Measurements from ENCODE around the gene ADGRG6. TPM values are rescaled to one million over a fixed set of nuclear protein-coding genes. Genes with fewer than 3 reads are reported as not detected.

The ADGRG6 gene
- total RNA-seq, 1 experiment from 2014 or later = 0.49 TPM

DNA sequence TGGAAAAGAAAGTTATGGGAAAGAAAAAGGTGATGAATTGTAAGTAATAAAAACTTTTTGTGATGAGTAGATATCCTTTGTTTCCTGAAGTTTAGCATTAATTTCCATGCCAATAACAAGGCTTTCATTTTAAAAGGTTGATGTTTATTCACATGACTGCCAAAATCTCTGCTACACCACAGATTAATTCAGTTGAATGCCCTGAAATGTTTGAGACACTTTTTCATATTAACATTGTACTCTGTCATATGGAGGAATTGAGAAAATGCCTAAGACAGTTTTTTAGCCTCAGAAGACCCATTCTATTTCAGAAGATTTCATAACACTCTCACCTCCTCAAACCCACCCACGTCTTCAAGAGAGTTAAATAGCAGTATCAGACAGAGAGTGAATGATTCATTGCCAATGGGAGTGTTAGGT lies 115.5 kb downstream of the ADGRG6 start:
- CTCF ChIA-PET = no interaction called here
- DNase-seq (ENCODE audit: low spot score) = no peak
- H3K27me3 ChIP-seq (replicated peaks; ENCODE audit: insufficient read depth, low read depth, low read length, poor library complexity) = no peaks in the 10 kb centered on the region
- no TSS peak for BruUV-seq (replicated peaks)
- POLR2A ChIA-PET (ENCODE audit: low non-redundant PET) = no interaction called here
- no peak for TF ChIP-seq EZH2 (IDR thresholded peaks at IDR 0.05; ENCODE audit: borderline replicate concordance, low read depth, low read length, poor library complexity, severe bottlenecking)
- TF ChIP-seq CTCF (conservative IDR thresholded peaks at IDR 0.05; ENCODE audit: low read depth, low read length) = no peak
- H3K27ac ChIP-seq (ENCODE audit: low read depth, low read length, poor library complexity, severe bottlenecking) = no peak overlapping the region
- H3K36me3 ChIP-seq (ENCODE audit: insufficient read depth, low read length, poor library complexity, severe bottlenecking) = no peaks in the 10 kb centered on the region
- peaks cover 21% of the 10 kb centered on the region for H3K4me1 ChIP-seq (ENCODE audit: insufficient read depth, low read length, poor library complexity, severe bottlenecking)
- no peaks in the 10 kb centered on the region for H3K9me3 ChIP-seq (ENCODE audit: low read depth, low read length, poor library complexity, severe bottlenecking)
- no peak overlapping the region for H3K4me3 ChIP-seq (ENCODE audit: low read depth, low read length, poor library complexity, severe bottlenecking)
- intact Hi-C loops (cut with micrococcal nuclease; ENCODE audit: unreplicated experiment) = no loop called here

DNA sequence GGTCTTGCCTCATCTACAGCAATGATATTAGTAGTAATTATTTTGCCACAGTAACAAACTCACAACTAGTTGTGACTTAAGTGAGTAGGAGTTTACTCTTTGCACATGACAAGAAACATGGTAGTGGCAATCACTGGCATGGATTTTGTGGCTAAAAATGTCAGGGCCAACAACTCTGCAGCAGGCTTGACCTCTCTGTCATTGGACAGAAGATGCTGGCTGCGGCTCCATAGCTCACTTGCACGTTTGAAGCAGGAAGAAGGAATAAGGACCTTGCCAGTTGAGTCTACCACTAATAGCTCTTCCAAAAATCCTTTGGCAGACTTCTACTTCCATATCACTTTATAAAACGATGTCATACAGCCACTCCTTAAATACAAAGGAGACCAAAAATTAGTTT lies 117.3 kb downstream of the ADGRG6 start:
- Histone ChIP-seq H3K36me3 (ENCODE audit: insufficient read depth, low read length, poor library complexity, severe bottlenecking) (no peaks in the 10 kb centered on the region), H3K27ac (ENCODE audit: low read depth, low read length, poor library complexity, severe bottlenecking) (no peak overlapping the region), H3K27me3 (replicated peaks; ENCODE audit: insufficient read depth, low read depth, low read length, poor library complexity) (no peaks in the 10 kb centered on the region), H3K4me1 (ENCODE audit: insufficient read depth, low read length, poor library complexity, severe bottlenecking) (peaks cover 10% of the 10 kb centered on the region), H3K9me3 (ENCODE audit: low read depth, low read length, poor library complexity, severe bottlenecking) (no peaks in the 10 kb centered on the region), H3K4me3 (ENCODE audit: low read depth, low read length, poor library complexity, severe bottlenecking) (no peak overlapping the region)
- intact Hi-C loops (cut with micrococcal nuclease; ENCODE audit: unreplicated experiment) = no loop called here
- CTCF ChIA-PET = no interaction called here
- TF ChIP-seq CTCF (conservative IDR thresholded peaks at IDR 0.05; ENCODE audit: low read depth, low read length) (no peak), EZH2 (IDR thresholded peaks at IDR 0.05; ENCODE audit: borderline replicate concordance, low read depth, low read length, poor library complexity, severe bottlenecking) (no peak)
- POLR2A ChIA-PET (ENCODE audit: low non-redundant PET) = no interaction called here
- DNase-seq (ENCODE audit: low spot score) = no peak
- BruUV-seq (replicated peaks) = no TSS peak

GRCh38 chr6:142420802-142421201 lies 119.0 kb downstream of the ADGRG6 start:
- H3K36me3 ChIP-seq (ENCODE audit: insufficient read depth, low read length, poor library complexity, severe bottlenecking) = no peaks in the 10 kb centered on the region
- H3K4me3 ChIP-seq (ENCODE audit: low read depth, low read length, poor library complexity, severe bottlenecking) = no peak overlapping the region
- DNase-seq (ENCODE audit: low spot score) = no peak
- H3K4me1 ChIP-seq (ENCODE audit: insufficient read depth, low read length, poor library complexity, severe bottlenecking) = peaks cover 10% of the 10 kb centered on the region
- no TSS peak for BruUV-seq (replicated peaks)
- H3K27ac ChIP-seq (ENCODE audit: low read depth, low read length, poor library complexity, severe bottlenecking) = no peak overlapping the region
- ChIA-PET POLR2A (ENCODE audit: low non-redundant PET) (no interaction called here), CTCF (no interaction called here)
- no peaks in the 10 kb centered on the region for H3K9me3 ChIP-seq (ENCODE audit: low read depth, low read length, poor library complexity, severe bottlenecking)
- no peak for TF ChIP-seq EZH2 (IDR thresholded peaks at IDR 0.05; ENCODE audit: borderline replicate concordance, low read depth, low read length, poor library complexity, severe bottlenecking)
- TF ChIP-seq CTCF (conservative IDR thresholded peaks at IDR 0.05; ENCODE audit: low read depth, low read length) = no peak
- H3K27me3 ChIP-seq (replicated peaks; ENCODE audit: insufficient read depth, low read depth, low read length, poor library complexity) = no peaks in the 10 kb centered on the region
- intact Hi-C loops (cut with micrococcal nuclease; ENCODE audit: unreplicated experiment) = no loop called here

Measured in A673 (cell line).